GM21515 (cell line): Measurements from ENCODE around the gene CERS5.

Experiments
- ATAC-seq: cut with Tn5 transposase; IDR thresholded peaks from one replicate; pipeline ENCODE4 v1.9.1; 2021; ENCODE audit not compliant: unreplicated experiment

Gene CERS5

DNA sequence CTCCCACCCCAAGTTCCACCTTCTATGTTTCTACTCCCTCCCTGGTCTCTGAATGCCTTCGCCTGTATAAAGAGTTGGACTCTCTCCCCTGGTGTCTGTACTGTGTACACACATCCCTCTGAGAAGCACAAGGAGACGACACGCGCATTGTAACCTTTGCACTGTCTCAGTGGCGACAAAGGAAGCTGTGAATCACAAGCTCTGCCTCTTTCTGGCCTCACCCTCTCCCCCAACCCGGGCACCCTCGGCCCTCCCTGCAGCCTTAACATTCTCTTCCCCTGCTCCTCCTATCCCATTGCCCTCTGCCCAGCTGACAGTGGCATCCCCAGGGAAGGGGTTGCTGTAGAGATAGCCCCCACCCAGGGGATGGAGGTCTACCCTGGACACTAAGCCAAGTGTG, 84.5 kb downstream of the CERS5 start:
- ATAC-seq: no peak

DNA sequence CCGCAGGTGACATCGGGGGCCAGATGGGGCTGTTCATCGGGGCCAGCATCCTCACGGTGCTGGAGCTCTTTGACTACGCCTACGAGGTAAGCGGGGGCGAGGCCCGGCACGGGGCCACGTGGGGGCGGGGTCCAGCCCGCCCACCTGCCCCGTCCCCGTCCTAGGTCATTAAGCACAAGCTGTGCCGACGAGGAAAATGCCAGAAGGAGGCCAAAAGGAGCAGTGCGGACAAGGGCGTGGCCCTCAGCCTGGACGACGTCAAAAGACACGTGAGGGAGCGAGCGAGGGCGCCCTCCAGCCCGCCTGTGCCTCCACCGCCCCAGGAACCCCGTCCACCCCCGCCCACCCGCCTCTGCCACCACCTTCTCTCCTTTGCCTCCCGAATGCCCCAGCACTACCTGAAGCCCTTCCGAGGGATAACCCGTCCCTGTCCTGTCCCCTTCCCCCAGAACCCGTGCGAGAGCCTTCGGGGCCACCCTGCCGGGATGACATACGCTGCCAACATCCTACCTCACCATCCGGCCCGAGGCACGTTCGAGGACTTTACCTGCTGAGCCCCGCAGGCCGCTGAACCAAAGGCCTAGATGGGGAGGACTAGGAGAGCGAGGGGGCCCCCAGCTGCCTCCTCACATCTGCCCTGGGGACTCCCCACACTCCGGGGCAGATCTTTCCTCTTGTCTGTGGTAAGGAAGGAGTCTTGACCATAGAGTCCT, 85.9 kb downstream of the CERS5 start:
- ATAC-seq: no peak

DNA sequence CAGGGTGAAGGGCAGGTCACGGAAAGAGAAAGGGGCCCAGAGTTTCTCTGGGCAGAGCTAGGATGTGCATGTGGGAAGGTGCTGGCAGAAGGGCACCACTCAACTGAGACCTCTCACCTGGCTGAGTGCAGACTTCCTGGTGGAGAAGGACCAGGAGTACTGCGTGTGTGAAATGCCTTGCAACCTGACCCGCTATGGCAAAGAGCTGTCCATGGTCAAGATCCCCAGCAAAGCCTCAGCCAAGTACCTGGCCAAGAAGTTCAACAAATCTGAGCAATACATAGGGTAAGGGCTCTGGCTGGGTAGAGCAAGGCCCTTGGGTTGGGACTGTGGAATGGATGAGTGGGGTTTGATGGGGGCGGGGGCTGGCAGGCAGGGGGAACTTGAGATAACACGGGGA, 87.4 kb downstream of the CERS5 start:
- no peak for ATAC-seq
